RKO (cell line): ENCODE measurements around the gene UGT1A5.
"Not testable (repeated sequence)": the region's sequence is repeated elsewhere in the genome, so short reads cannot be mapped to it uniquely, and the experiment has no call there.

ENCODE experiments used
- DNase-seq: peaks from one replicate; pipeline ENCODE4 v3.0.0-alpha.2; 2016; ENCODE audit warnings: low spot score

The UGT1A5 gene

DNA sequence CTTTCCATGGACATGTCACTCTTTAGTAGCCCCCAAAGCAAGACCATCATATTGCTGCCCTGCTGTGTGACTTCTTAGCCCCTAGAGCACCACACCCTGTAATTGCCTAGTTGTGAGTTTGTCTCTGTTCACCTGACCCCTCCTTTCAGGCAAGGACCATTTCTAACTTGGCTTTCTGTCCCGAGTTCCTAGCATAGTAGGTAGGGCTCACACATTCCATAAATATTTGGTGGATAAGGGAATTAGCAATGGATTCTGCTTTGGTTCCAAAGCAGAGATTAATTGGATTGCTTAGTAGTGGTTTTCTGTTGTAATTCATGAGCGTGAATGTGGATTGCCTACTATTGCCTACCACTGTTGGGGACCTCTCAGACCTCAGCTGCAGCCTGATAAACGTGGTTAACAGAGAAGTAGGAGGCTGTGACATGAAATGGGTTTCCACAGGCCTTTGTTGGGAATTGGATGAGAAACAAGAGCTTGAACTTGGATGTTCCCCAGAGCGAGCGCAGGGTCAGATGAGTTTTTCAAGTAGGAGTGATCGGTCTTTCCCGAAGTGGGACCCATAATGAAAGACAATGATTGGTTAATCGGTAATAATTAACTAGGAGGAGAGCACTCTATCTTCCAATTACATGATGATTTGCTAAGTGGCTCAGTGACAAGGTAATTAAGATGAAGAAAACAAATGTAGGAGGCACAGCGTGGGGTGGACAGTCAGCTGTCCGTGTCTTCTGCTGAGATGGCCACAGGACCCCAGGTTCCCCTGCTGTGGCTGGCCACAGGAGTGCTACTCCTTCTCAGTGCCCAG, 34.0 kb downstream of the UGT1A5 start:
- DNase-seq: no peak

DNA sequence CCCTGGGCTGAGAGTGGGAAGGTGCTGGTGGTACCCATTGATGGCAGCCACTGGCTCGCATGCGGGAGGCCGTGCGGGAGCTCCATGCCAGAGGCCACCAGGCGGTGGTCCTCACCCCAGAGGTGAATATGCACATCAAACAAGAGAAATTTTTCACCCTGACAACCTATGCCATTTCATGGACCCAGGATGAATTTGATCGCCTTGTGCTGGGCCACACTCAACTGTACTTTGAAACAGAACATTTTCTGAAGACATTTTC, 34.5 kb downstream of the UGT1A5 start:
- DNase-seq: no peak

DNA sequence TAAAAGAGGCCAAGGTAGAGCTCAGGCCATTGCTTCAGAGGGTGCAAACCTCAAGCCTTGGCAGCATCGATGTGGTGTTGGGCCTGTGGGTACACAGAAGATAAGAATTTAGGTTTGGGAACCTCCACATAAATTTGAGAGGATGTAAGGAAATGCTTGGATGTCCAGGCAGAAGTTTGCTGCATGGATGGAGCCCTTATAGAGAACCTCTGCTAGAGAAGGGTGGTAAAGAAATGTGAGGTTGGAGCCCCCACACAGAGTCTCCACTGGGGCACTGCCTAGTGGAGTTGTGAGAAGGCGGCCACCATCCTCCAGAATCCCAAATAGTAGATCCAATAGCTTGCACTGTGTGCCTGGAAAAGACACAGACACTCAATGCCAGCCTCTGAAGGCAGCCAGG, 38.0 kb downstream of the UGT1A5 start:
- DNase-seq: not testable (repeated sequence)

DNA sequence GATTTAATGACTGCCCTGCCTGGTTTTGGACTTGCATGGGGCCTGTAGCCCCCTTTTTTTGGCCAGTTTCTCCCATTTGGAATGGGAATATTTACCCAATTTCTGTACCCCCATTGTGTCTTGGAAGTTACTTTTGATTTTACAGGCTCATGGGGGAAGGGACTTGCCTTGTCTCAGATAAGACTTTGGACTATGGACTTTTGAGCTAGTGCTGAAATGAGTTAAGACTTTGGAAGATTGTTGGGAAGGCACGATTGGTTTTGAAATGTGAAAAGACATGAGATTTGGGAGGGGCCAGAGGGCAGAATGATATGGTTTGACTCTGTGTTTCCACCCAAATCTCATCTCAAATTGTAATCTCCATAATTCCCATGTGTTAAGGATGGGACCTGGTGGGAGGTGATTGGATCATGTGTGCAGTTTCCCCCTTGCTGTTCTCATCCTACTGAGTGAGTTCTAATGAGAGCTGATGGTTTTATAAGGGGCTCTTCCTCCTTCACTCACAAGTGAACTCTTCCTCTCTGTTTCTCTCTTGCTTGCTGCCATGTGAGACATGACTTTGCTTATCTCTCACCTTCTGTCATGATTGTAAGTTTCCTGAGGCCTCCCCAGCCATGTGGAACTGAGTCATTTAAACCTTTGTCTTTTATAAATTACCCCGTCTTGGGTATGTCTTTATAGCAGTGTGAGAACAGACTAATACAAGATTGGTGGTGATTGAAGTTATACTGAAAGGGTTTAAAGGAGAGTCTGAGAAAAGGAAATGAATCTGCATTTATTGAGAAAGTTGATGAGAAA, 38.7 kb downstream of the UGT1A5 start:
- not testable (repeated sequence) for DNase-seq

DNA sequence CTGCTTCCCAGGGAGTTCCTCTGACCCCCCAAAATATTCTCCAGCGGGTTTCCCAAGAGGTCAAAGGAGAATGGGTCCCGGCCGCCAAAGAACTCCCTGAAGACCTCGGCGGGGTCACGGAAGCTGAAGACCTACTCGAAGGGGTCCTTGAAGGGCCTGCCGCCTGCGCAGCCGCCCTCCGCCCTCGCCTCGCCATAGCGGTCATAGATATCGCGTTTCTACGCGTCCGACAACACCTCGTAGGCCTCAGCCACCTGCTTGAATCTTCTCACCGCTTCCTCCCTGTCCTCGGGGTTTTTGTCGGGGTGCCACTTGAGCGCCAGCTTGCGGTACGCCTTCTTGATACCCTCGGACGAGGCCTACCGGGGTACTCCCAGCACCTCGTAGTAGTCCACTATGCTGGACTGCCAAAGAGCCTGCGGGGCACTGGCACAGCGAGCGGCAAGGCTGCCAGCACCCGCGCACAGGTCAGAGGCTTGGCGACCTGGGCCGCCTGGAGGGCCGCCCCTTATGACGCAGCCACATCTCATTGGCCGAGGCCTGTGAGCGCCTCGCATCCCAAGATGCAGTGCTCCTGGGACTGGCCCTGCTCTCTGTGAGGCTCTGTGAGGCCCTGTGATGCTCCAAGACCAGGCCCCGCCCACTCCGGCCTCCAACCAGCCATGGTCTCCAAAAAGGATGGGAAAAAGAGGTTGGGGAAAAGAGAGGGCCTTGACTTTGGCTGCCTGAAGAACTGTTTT, 42.3 kb downstream of the UGT1A5 start:
- no peak for DNase-seq

DNA sequence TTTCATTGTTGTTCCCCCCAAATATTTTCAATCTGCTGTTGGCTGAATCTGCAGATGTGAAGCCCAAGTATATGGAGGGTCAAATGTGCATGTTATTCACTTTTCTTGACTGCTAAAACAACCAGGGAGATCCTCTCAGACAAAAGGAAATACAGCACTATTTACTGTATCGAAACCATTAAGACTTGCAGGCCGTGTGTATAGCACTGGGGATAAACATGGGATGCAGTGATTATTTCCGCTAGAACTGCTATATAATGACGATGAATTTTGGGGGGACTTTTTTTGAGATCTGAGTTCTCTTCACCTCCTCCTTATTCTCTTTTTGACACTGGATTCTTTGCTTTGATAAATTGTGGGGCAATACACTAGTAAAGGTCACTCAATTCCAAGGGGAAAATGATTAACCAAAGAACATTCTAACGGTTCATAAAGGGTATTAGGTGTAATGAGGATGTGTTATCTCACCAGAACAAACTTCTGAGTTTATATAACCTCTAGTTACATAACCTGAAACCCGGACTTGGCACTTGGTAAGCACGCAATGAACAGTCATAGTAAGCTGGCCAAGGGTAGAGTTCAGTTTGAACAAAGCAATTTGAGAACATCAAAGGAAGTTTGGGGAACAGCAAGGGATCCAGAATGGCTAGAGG, 43.8 kb downstream of the UGT1A5 start:
- DNase-seq: no peak

DNA sequence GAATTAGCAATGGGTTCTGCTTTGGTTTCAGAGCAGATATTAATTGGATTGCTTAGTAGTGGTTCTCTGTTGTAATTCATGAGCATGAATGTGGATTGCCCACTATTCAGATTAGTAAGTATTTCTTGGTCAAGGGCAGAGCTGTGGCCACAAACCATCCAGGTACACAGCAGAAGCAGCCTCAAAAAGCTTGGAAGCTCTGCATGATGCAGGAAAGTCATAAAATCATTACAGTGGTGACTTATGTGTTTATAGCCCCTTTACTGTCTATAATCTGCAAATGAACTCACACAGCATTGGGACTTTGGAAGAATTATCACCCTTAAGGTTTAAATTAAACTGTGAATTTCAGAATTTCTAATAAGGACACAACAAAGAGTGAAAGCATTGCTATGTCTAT, 45.4 kb downstream of the UGT1A5 start:
- DNase-seq: no peak

DNA sequence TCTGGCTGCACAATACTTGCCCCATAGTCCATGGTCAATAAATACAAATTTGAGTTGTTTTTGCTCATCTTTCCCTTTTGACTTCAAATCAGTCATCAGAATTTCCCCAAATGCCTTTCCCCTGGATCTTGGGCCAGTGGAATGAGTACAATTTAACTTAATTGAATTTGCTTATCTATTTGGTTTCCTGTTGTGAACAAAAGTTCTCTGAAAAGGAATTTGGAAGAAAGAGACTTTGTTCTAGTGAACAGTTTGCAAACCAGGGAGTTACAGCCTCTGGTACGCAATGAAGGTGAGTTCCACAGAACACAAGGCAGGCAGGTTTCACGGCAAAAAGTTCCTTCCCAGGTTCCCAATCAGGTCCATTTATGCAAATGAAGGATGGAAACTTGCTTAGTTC, 46.1 kb downstream of the UGT1A5 start:
- no peak for DNase-seq

DNA sequence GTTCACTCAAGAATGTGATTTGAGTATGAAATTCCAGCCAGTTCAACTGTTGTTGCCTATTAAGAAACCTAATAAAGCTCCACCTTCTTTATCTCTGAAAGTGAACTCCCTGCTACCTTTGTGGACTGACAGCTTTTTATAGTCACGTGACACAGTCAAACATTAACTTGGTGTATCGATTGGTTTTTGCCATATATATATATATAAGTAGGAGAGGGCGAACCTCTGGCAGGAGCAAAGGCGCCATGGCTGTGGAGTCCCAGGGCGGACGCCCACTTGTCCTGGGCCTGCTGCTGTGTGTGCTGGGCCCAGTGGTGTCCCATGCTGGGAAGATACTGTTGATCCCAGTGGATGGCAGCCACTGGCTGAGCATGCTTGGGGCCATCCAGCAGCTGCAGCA, 47.3 kb downstream of the UGT1A5 start, which contains the start of gene UGT1A1:
Gene UGT1A1, plus strand, starts transcription at position 228 of the 400 bp plus-strand sequence. Its CDS starts 18 bp downstream, at position 246.
- DNase-seq: no peak

DNA sequence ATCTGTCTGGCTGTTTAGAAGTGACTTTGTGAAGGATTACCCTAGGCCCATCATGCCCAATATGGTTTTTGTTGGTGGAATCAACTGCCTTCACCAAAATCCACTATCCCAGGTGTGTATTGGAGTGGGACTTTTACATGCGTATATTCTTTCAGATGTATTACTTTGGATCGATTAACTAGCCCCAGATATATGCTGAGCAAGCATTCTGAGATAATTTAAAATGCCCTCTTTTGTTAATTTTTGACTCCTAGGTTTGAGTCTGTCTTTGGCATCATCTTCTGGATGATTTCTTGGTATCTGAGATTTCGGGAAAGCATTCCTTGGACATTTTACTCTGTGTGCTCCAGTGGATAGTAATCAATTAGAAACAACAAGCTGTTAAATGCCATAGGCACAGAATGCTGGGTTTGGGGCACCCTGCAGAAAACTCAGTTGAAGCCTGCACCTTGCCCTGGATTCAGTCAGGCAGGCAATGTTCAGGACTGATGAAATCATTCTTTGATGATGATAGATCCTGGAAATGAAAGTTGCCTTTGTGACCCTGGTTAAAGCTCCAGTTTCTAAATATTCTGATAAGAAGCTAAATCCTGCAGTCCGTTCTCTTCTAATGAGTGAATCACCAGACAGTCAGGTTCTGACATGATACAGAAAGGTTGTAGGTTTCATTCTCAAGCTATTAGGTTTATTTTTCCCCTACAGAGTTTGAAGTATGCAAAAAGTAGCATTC, 48.5 kb downstream of the UGT1A5 start:
- no peak for DNase-seq

DNA sequence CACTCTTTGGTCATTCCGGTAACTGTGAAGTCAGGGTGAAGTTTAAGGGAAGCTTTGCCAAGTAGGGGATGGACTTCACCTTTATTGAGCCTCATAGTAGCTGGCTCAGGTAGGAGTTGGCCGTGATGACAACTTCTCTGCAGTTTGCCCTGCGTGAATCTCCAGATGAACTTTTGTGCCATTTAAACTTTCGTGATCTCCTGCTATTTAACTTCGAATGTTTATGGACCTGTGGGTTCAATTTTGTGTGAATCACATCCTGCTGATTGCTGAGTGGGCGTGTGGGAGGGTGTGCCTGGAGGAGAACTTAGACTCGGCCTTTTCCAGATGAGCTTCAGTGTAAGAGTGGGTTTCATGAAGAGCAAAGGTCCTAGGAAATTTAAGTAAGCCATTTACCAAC, 51.6 kb downstream of the UGT1A5 start:
- DNase-seq: no peak

DNA sequence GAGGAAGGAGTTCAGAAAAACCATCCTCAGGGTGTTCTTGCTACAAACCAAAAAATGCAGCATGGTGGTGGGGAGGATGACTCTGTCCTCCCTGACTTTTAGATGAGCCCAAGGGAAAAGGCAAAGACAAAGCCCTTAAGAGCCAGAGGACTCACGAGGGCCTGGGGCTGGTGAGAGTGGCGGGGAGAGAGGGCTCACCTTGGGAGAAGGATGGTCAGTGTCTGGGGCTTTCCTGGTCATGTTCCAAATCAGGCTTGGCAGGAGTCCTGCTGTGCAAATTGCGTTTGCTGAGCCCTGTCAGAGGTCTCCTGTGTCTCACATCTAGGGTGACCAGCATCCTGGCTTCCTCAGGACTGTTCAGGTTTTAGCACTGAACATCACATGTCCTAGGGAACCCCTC, 52.1 kb downstream of the UGT1A5 start:
- no peak for DNase-seq

DNA sequence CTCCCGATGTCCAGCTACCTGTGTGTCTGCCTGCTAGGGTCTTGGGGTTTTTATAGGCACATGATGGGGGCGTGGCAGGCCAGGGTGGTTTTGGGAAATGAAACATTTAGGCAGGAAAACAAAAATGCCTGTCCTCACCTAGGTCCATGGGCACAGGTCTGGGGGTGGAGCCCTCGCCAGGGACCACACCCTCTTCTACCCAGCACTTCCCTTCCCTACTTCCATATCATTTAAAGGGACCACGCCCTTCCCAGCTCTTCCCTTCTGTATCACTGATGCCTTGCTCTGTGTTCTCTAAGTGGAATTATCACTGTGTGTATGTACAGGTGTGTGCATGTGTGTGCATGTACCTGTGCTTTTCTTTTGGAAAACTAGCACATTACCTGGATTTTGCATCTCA, 53.7 kb downstream of the UGT1A5 start:
- DNase-seq: no peak

DNA sequence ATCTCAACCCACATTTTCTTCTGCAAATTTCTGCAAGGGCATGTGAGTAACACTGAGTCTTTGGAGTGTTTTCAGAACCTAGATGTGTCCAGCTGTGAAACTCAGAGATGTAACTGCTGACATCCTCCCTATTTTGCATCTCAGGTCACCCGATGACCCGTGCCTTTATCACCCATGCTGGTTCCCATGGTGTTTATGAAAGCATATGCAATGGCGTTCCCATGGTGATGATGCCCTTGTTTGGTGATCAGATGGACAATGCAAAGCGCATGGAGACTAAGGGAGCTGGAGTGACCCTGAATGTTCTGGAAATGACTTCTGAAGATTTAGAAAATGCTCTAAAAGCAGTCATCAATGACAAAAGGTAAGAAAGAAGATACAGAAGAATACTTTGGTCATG, 55.4 kb downstream of the UGT1A5 start:
- DNase-seq: no peak

DNA sequence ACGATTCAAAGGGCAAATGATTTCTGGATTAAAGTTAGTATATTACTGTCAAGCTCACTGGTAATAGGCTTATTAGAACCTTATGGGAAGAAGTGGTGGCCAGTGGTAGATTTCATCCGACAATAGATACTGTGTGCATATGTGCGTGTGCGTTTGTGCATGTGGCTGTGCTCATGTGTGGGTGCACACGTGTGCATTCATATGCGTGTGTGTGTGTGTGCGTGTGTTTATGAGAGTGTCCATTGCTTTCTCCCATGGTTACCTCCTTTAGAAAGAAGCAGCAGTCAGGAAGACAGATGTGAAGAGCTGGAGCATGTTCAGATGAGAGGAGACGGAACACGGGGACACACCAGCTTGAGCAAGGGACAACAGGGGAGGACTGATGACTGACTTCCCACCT, 56.6 kb downstream of the UGT1A5 start:
- no peak for DNase-seq

DNA sequence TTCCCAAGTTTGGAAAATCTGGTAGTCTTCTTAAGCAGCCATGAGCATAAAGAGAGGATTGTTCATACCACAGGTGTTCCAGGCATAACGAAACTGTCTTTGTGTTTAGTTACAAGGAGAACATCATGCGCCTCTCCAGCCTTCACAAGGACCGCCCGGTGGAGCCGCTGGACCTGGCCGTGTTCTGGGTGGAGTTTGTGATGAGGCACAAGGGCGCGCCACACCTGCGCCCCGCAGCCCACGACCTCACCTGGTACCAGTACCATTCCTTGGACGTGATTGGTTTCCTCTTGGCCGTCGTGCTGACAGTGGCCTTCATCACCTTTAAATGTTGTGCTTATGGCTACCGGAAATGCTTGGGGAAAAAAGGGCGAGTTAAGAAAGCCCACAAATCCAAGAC, 59.4 kb downstream of the UGT1A5 start:
- no peak for DNase-seq

DNA sequence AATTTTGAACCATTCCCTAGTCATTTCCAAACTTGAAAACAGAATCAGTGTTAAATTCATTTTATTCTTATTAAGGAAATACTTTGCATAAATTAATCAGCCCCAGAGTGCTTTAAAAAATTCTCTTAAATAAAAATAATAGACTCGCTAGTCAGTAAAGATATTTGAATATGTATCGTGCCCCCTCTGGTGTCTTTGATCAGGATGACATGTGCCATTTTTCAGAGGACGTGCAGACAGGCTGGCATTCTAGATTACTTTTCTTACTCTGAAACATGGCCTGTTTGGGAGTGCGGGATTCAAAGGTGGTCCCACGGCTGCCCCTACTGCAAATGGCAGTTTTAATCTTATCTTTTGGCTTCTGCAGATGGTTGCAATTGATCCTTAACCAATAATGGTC, 59.9 kb downstream of the UGT1A5 start:
- DNase-seq: no peak

DNA sequence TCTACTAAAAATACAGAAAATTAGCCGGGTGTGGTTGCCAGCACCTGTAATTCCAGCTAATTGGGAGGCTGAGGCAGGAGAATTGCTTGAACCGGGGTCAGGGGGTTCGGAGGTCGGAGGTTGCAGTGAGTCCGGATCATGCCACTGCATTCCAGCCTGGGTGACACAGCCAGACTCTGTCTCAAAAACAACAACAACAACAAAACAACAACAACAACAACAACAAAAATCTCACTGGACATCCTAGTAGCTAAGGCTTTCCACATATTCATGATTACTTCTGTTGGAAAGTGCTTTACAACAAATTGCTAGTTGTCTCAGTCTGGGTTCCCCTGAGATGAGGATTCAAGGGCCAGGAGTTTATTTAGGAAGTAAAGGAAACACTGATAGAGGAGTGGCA, 61.1 kb downstream of the UGT1A5 start:
- DNase-seq: no peak

DNA sequence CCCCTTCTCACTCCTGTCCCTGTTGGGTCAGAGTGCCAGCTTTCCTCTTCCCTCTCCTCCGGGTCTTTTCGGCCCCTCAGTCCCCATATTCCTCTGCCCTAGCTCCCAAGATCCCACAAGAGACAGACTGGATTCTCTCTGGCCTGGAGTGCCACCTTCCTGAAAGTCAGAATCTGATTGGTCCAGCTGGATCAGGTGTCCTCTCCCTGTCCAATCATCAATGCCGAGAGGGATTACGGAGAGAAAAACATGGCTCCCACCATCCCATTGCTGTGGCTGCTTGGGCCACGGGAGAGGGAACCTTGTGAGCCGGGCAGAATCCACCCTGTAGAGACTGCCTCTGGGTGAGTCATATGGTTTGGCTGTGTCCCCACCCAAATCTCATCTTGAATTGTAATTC, 62.7 kb downstream of the UGT1A5 start:
- no peak for DNase-seq

DNA sequence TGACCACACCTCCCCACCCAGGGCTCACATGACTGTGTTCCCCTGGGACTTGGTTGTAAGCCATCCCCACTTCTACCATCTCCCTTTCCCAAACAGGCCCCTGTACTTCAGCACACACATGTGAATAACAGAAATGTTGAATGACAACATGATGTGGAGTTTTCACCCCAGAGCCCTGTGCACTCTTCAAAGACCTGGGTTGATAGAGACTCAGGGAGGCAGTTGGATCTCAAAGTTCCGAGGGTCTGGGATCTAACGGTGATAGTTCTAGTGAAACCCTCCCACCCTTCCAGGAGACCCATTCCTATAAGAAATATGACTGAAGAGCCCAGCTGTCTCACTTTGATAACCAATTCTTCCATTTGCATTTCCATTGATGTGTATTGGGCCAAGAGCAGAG, 65.3 kb downstream of the UGT1A5 start, which contains the start of gene MROH2A:
Gene MROH2A, plus strand, starts transcription at position 301 of the 400 bp plus-strand sequence. CDS start 1,029 bp downstream, outside the sequence.
- no peak for DNase-seq

DNA sequence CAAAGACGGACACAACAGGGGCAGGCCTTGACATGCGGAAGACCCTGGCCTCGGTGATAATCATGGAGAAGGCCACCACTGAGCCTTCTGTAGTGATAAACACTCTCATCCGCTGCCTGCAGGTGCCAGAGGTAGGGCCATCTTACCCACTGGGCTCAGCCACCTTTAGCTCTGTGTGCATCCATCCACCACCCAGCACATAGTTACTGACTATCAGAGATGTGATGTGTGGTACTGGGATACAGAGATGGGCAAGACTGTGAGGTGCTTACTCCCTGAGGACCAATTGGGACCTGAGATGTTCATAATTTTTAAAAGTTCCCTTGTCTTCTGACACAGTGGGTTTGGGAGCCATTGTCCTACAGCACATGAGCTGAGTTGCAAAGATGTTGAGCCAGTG, 67.0 kb downstream of the UGT1A5 start:
- DNase-seq: no peak

DNA sequence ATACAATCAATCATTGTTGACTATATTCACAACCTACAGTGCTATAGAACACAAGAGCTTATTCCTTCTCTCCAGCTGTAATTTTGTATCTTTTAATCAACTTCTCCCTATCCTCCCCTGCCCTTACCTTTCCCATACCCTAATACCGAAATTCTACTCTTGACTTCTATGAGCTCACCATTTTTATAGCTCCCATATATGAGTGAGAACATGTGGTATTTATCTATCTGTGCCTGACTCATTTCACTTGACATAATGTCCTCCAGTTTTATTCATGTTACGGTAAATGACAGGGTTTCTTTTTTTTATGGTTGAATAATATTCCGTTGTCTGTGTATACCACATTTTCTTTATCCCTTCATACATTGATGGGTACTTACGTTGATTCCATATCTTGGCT, 68.1 kb downstream of the UGT1A5 start:
- DNase-seq: no peak
